Tongue (tissue), 2 donors: ENCODE results near the gene TUSC2. TPM values are rescaled to one million over a fixed set of nuclear protein-coding genes. Genes with fewer than 3 reads are reported as not detected.
A peak's percentile ranks its signal among the peaks of the same experiment; 100 is the strongest.

ENCODE experiments used
- DNase-seq: peaks from one replicate; pipeline ENCODE4 v3.0.0-alpha.2; 2015
- total RNA-seq: library from RNA; depleted of rRNA; stranded (reverse); fragments of >200 nt; gene quantifications from one replicate; pipeline ENCODE4 v1.2.3, GENCODE V29; 2014

Gene TUSC2
- total RNA-seq, 1 donor from 2014 or later: 40.0 TPM

DNA sequence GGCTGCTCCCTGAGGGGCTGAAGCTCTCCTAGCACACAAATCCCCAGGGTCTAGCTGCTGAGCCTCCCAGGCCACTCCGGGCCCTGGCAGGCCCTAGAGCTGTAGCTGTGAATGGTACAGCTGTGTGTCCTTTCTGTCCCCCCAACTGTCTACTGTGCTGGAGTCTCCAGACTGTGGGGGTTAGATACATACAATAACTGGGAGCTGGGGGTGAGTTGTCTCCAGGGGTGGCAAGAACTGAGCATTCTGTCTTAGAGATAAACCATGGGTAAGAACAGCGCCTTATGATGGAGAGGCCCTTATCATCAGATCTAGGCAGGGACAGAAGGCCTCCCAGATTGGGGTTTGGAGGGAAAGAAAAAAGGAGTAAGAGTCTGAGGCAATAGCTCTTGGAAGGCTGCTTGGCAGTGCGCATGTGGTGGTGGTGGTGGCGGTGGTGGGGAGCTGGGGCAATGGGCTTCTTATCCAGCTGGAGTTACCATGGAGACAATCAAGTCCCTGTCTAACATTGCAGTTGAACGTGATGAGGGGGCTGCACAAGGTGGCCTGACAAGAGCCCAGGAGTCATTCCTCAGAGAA is 26.3 kb upstream of the TUSC2 start:
- DNase-seq: no peak

- DNase-seq: no peak
Observed at GRCh38 chr3:50353245-50354004, 25.4 kb upstream of the TUSC2 start.

- DNase-seq: no peak
Observed at GRCh38 chr3:50352781-50353180, 24.8 kb upstream of the TUSC2 start.

- DNase-seq: no peak
Observed at GRCh38 chr3:50351323-50351697, 23.3 kb upstream of the TUSC2 start.

- DNase-seq: peak; percentile 98
Observed at GRCh38 chr3:50350527-50351322, 22.7 kb upstream of the TUSC2 start, which contains the start of the genes CYB561D2 and NPRL2. CYB561D2 (plus strand) TSS chr3:50350862; CDS start chr3:50351434, 572 bp downstream. NPRL2 (minus strand) TSS chr3:50350775; CDS start chr3:50350652, 123 bp downstream.

GRCh38 chr3:50350213-50350526 is 22.1 kb upstream of the TUSC2 start:
- DNase-seq: no peak

- DNase-seq: peak; percentile 89
Observed at GRCh38 chr3:50347187-50347813, 19.3 kb upstream of the TUSC2 start.

GRCh38 chr3:50345586-50346234 is 17.7 kb upstream of the TUSC2 start, which contains the start of gene ZMYND10:
ZMYND10 (minus strand) TSS chr3:50345732; CDS start chr3:50345579, 153 bp downstream.
- peak; percentile 76 for DNase-seq

- no peak for DNase-seq
Observed at GRCh38 chr3:50345008-50345407, 17.0 kb upstream of the TUSC2 start.

GRCh38 chr3:50342813-50343633 is 15.0 kb upstream of the TUSC2 start:
- DNase-seq: no peak

DNA sequence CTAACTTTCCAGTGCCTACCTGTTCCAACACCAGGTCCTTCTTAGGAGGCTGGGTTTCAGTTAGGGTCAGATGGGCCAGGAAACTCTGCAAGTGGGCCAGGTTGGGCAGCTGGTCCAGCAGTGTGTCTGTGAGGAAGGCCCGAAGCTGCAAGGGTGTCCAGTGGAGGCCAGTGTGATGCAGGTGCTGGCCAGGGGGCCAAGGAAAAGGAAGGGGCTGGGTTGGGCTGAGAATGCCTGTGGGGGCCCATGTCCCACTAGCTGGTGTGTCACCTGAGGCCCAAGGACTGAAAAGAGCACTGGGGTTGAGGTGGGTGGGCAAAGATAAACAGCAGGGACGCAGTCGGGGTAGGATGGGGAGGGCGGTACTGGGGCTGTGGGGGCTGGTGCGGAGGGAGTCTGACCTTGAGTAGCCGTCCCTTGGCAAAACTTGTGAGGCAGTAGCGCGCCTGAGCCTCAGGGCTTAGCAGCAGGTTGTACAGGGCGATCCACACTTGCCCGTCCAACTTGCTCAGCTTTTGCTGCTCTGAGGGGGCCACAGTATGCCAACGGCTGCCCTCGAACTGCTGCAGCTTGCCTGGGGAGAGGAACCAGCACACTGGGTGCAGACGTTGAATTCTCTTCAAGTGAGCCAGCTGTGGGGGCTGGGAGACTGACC is 14.1 kb upstream of the TUSC2 start:
- no peak for DNase-seq

DNA sequence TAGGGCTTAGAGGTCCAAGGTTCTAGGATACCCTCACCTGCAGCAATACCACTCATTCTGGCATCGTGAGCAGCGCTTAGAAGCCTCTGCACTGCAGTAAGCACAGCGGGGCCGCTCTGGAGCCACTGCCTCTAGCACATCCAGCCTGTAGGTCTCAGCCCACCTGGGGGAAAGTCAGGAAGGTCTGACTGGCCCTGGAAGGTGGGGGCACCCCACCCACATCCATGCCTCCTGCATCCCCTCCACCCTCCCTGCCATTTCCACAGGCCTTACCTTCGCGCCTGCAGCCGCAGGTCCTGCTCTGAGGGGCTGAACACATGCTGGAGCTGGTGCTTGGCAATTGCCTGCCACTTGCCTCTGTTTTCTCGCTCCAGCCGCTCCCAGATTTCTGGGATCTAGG is 13.5 kb upstream of the TUSC2 start:
- DNase-seq: no peak

GRCh38 chr3:50340448-50341329 is 12.7 kb upstream of the TUSC2 start, which contains the start of gene RASSF1:
RASSF1 (minus strand) TSS chr3:50340836; CDS start chr3:50340805, 31 bp downstream.
- peak; percentile 80 for DNase-seq

DNA sequence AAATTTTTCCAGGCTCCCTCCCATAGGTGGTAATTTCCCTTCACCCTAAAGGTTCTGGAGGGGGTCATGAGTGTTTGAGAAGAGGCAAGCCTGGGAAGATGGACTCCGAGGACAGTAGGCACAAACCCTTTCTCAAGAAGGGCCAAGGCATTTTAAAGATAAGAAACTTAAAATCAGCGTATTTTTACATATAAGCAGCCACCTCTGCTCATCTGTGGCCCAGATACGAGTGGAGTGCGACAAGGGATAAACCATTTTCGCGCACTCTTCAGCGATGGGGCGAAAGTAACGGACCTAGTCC is 12.1 kb upstream of the TUSC2 start:
- no peak for DNase-seq

GRCh38 chr3:50339485-50340146 is 11.6 kb upstream of the TUSC2 start:
- DNase-seq: no peak

DNA sequence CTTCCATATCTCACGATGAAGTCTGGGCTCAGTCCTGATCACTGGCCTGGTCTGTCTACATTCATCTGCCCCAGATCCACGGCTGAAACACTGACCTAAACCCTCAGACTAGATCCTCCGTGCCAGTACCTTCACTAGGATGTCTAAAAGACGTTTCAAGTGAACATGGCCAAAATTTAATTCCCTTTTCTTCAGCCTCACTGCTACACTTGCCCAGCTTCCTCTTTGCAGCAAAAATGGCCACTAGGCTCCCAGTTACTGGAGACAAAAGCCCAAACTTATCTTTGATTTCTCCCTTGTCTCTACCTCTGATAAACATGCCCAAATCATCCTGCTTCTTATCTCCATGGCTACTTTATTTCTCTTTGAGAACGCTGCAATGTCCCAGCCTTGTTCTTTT is 10.9 kb upstream of the TUSC2 start:
- no peak for DNase-seq

DNA sequence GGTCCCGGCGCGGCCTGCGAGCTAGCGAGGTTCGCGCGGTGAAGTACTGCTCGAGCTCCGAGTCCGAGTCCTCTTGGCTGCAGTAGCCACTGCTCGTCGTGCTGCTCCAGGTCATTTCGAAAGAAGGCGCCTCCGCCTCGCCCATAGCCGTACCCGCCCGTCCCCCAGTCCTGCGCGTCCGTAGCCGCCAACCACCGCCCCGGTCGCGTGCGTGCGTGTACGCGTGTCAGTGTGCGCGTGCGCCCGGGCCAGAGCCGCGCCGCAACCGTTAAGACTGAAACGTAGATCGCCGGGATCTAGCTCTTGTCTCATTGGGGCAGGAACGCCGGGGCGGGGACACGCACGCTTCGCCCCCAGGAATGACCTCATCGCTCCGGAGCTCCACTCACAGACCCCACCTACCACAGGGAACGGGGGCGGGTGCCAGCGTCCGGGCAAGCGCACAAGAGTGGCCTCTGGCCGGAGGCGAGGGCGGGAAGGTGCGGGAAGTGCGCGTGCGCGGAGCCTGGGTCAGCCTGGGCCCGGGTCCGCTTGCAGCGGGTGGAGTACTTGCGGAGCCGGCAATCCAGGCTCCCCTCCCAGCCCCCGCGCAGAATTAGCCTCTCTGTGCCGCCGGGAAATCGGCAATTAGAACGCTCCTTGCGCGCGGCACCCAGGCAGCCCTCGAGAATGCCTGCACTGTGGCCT is 9.3 kb upstream of the TUSC2 start:
- DNase-seq: peak; percentile 99

GRCh38 chr3:50336452-50337174 is 8.6 kb upstream of the TUSC2 start:
- DNase-seq: peak; percentile 45
